Upper lobe of left lung (tissue), 4 donors: ENCODE data around the gene COL2A1.

Source experiments
- CTCF ChIP-seq, 6 experiments: fragments of 450-650 bp in 4 of 6; fragments of 200-600 bp in 2 of 6; sonication (generic) in 2 of 6; IDR thresholded peaks; one replicate each; pipeline ENCODE4 v1.5.1; 2016 to 2019; ENCODE audit warnings: antibody characterized with exemption in 6 of 6
- POLR2A ChIP-seq, 4 donors: fragments of 450-650 bp; IDR thresholded peaks; one replicate each; pipeline ENCODE4 v1.5.1; 2016 to 2017; ENCODE audit warnings: antibody characterized with exemption in 4 of 4, mild to moderate bottlenecking in 2 of 4

- peak; percentile 72 to 90 (median 84) for TF ChIP-seq CTCF (IDR thresholded peaks at IDR 0.05)
- TF ChIP-seq POLR2A (IDR thresholded peaks at IDR 0.05): no peak
These were observed 54.6 kb downstream of the COL2A1 start for GRCh38 chr12:47949441-47950341.
